GM10266 (cell line): ENCODE data around the gene ARFGAP1.

Source experiments
- DNase-seq: peaks from one replicate; pipeline ENCODE4 v3.0.0; 2012; ENCODE audit errors: extremely low spot score
- TF ChIP-seq, protein P1 (sequence below): IDR thresholded peaks from 2 replicates; pipeline ENCODE4 v1.5.1; 2012; ENCODE audit warnings: mild to moderate bottlenecking, low read depth; ENCODE audit not compliant: control insufficient read depth, insufficient read depth; ENCODE audit errors: missing control alignments

Gene ARFGAP1

GRCh38 chr20:63327231-63327745 lies 54.7 kb downstream of the ARFGAP1 start:
- TF ChIP-seq, protein P1, sequence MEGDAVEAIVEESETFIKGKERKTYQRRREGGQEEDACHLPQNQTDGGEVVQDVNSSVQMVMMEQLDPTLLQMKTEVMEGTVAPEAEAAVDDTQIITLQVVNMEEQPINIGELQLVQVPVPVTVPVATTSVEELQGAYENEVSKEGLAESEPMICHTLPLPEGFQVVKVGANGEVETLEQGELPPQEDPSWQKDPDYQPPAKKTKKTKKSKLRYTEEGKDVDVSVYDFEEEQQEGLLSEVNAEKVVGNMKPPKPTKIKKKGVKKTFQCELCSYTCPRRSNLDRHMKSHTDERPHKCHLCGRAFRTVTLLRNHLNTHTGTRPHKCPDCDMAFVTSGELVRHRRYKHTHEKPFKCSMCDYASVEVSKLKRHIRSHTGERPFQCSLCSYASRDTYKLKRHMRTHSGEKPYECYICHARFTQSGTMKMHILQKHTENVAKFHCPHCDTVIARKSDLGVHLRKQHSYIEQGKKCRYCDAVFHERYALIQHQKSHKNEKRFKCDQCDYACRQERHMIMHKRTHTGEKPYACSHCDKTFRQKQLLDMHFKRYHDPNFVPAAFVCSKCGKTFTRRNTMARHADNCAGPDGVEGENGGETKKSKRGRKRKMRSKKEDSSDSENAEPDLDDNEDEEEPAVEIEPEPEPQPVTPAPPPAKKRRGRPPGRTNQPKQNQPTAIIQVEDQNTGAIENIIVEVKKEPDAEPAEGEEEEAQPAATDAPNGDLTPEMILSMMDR: no peak
- no peak for DNase-seq

DNA sequence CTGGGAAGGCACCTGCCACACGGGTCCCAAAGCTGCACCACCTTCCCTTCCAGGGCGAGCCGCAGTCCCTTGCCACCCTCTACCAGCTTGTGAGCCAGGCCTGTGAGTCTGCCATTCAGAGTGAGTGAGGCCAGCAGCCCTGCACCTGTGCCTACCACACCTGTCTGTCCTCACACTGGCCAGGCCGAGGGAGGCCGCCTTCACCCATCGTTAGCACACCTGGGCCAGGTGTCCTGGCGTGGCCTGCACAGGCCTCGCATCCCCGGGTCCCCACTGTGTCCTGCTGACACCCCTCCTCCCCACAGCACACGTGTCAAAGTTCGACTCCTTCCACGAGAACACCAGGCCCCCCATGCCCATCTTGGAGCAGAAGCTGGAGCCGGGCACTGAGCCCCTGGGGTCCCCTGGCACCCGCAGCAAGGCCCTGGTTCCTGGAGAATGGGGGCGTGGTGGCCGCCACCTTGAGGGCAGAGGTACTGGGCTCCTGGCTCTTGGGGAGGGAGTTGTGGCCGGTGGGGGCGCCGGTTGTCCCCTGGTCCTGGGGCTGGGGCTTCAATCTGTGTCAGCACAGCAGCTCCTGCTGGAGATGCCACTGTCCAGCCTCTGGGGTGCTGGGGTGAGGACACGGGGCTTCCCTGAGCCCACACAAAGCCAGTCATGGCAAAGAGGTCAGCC lies 55.5 kb downstream of the ARFGAP1 start:
- no peak for DNase-seq
- TF ChIP-seq, protein P1: no peak

DNA sequence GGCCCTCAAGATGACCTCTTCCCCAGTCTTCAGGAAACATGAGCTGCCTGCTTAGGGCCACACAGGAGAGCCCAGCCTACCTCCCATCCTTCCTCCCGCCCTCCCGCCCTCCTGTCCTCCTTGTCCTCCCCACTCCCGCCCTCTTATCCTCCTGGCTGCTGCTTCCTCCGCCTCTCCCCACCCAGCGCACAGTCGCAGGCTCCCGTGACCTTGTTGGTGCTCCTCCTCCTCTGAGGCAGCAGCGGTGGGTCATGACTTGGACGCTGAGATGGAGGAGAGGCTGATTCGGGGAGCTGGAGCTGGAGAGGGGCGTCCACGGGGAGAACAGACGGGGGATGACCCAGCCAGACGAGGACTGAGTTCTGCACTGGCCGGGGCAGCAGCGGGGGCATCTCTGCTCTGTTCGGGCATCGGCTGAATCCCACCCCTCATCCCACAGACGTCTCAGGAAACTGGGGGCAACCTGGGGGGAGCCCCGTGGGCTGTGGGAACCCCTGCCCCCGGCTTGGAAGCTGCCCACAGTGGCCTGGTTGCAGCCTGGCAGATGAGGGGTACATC lies 56.2 kb downstream of the ARFGAP1 start:
- TF ChIP-seq, protein P1: no peak
- DNase-seq: no peak

DNA sequence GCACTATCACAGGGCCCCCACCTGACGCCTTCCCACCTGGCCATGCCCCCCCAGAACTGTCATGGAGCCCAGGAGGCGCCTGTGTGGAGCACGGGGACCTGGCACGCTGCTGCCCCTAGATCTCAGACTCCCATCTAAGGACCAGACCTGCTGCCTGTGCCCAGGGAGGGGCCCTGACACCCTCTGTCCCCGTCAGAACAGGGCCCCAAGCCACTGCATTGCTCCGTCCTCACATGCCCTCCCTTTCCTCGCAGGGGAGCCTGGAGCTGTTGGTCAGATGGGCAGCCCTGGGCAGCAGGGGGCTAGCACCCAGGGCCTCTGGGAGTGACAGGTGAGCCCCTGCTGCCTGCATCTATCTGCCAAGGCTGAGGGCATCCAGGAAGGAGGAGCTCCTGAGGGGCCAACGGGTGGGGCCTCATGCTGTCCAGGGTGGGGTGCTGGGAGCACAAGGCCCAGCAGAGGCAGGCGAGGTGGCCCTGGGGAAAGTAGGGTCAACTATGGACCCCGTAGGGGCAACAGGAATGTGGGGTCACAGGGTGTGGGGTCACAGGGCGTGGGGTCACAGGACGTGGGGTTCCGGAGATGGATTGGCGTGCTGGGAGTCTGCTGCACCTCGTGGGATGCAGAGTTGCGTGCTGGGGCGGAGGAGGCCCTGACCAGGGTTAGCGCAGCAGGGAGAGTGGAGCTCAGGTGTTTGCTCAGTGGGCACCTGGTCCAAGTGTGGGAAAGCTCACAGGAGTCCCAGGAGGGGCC lies 56.9 kb downstream of the ARFGAP1 start:
- DNase-seq: no peak
- TF ChIP-seq, protein P1: no peak

- TF ChIP-seq, protein P1: no peak
- no peak for DNase-seq
Observed at GRCh38 chr20:63330084-63330760, 57.6 kb downstream of the ARFGAP1 start.

- TF ChIP-seq, protein P1: no peak
- no peak for DNase-seq
Observed at GRCh38 chr20:63330940-63331339, 58.3 kb downstream of the ARFGAP1 start.
